HCT116 (cell line): ENCODE data around the gene MAP4K1. TPM values are rescaled to one million over a fixed set of nuclear protein-coding genes. Genes with fewer than 3 reads are reported as not detected.

Source experiments
- ATAC-seq: fragments of 200-7000 bp; cut with Tn5 transposase; 2 replicates; pipeline ENCODE4 v1.9.1; 2020; ENCODE audit warnings: mild to moderate bottlenecking, moderate library complexity
- BruUV-seq: library from RNA; stranded (reverse); fragments of 400-500 nt; replicated peaks from 2 replicates; lab custom pipeline; 2021; lab: Mats Ljungman, UMichigan
- CTCF ChIA-PET: fragments of 300-600 bp; sonication (Branson Sonifier 250); formaldehyde crosslinking; loops from one replicate; lab custom pipeline; 2021; ENCODE audit warnings: antibody characterized with exemption; lab: Charles Lee
- POLR2A ChIA-PET: fragments of 300-600, 350-600 bp; sonication (Branson Sonifier 250); formaldehyde crosslinking; loops from one replicate; lab custom pipeline; 2021; ENCODE audit warnings: antibody characterized with exemption; lab: Charles Lee
- RAD21 ChIA-PET, 2 experiments: fragments of 300-600 bp; sonication (Branson Sonifier 250); formaldehyde crosslinking; loops; one replicate each; lab custom pipeline; 2023; ENCODE audit warnings: low total read pairs in 2 of 2; ENCODE audit not compliant: uncharacterized antibody in 2 of 2, unreplicated experiment in 2 of 2, low non-redundant PET in 1 of 2; lab: Charles Lee
- DNase-seq: peaks from one replicate; pipeline ENCODE4 v3.0.0-alpha.2; 2010; ENCODE audit warnings: low read depth, low spot score
- H2AFZ ChIP-seq: fragments of 200-600 bp; shearing (Covaris generic), sonication (generic); 2 replicates; pipeline ENCODE4 v1.6.1; 2017; ENCODE audit warnings: low read depth, mixed run types, mixed read lengths, antibody characterized with exemption, low read length; ENCODE audit not compliant: poor library complexity, severe bottlenecking
- H3K27ac ChIP-seq: 2 replicates; pipeline ENCODE4 v1.5.1; 2012; ENCODE audit warnings: low read depth, low read length
- H3K27me3 ChIP-seq: fragments of 200-600 bp; sonication (generic); 2 replicates; pipeline ENCODE4 v1.6.1; 2016; ENCODE audit warnings: mixed run types, low read length, mixed read lengths; ENCODE audit not compliant: insufficient read depth
- H3K36me3 ChIP-seq, 2 experiments: fragments of 200-500 bp in 1 of 2; fragments of 200-600 bp in 1 of 2; sonication (Bioruptor generic) in 1 of 2; sonication (generic) in 1 of 2; 2 replicates each; pipeline versions ENCODE4 v1.5.1 to v1.6.1; 2014 to 2016; ENCODE audit warnings: low read length in 2 of 2, inconsistent platforms in 1 of 2, mixed read lengths in 1 of 2, mixed run types in 1 of 2; ENCODE audit not compliant: insufficient read depth in 2 of 2, control insufficient read depth in 1 of 2
- H3K4me1 ChIP-seq, 2 experiments: fragments of 200-600 bp in 1 of 2; sonication (generic) in 1 of 2; 2 replicates each; pipeline versions ENCODE4 v1.5.1 to v1.6.1; 2012 to 2017; ENCODE audit warnings: low read length in 2 of 2, inconsistent platforms in 1 of 2, mild to moderate bottlenecking in 1 of 2, mixed read lengths in 1 of 2, mixed run types in 1 of 2, moderate library complexity in 1 of 2; ENCODE audit not compliant: insufficient read depth in 2 of 2, control insufficient read depth in 1 of 2
- H3K4me2 ChIP-seq: fragments of 200-600 bp; sonication (generic); 2 replicates; pipeline ENCODE4 v1.6.1; 2017; ENCODE audit warnings: mixed run types, low read length, mixed read lengths
- H3K4me3 ChIP-seq, 2 experiments: fragments of 200-600 bp in 1 of 2; sonication (generic) in 1 of 2; replicated peaks in 1 of 2; 2 replicates each; pipeline ENCODE4 v1.5.1; 2011 to 2016; ENCODE audit warnings: low read length in 2 of 2, control low read depth in 1 of 2, low read depth in 1 of 2, mild to moderate bottlenecking in 1 of 2, mixed read lengths in 1 of 2, mixed run types in 1 of 2
- H3K79me2 ChIP-seq: fragments of 200-600 bp; sonication (generic); 2 replicates; pipeline ENCODE4 v1.6.1; 2017; ENCODE audit warnings: mild to moderate bottlenecking, mixed run types, low read length, moderate library complexity, mixed read lengths; ENCODE audit not compliant: insufficient read depth
- H3K9ac ChIP-seq: fragments of 200-600 bp; sonication (generic); 2 replicates; pipeline ENCODE4 v1.6.1; 2016; ENCODE audit warnings: low read length, mixed read lengths
- H3K9me2 ChIP-seq: fragments of 200-600 bp; sonication (generic), shearing (Covaris generic); 2 replicates; pipeline ENCODE4 v1.6.1; 2017; ENCODE audit warnings: mixed run types, mild to moderate bottlenecking, moderate library complexity; ENCODE audit not compliant: insufficient read depth
- H3K9me3 ChIP-seq, 2 experiments: fragments of 200-500 bp in 1 of 2; fragments of 200-600 bp in 1 of 2; sonication (Bioruptor generic) in 1 of 2; sonication (generic) in 1 of 2; 2 replicates each; pipeline ENCODE4 v1.6.1; 2014 to 2017; ENCODE audit warnings: low read length in 2 of 2, mixed read lengths in 2 of 2, inconsistent platforms in 1 of 2, low read depth in 1 of 2, mild to moderate bottlenecking in 1 of 2, mixed run types in 1 of 2, moderate library complexity in 1 of 2; ENCODE audit not compliant: control insufficient read depth in 1 of 2, insufficient read depth in 1 of 2
- H4K20me1 ChIP-seq: fragments of 200-600 bp; sonication (generic), shearing (Covaris generic); 2 replicates; pipeline ENCODE4 v1.6.1; 2017; ENCODE audit warnings: mixed run types, mild to moderate bottlenecking, moderate library complexity; ENCODE audit not compliant: insufficient read depth
- CEBPB ChIP-seq: IDR thresholded peaks from 2 replicates; pipeline ENCODE4 v1.6.1; 2012; ENCODE audit warnings: low read depth
- CTCF ChIP-seq, 3 experiments: fragments of 200-600 bp in 1 of 3; sonication (generic) in 1 of 3; IDR thresholded peaks in 2 of 3; conservative IDR thresholded peaks in 1 of 3; 2 replicates each; pipeline ENCODE4 v1.5.1; 2012 to 2017; ENCODE audit warnings: low read depth in 2 of 3, low read length in 2 of 3, antibody characterized with exemption in 1 of 3, borderline replicate concordance in 1 of 3, control low read depth in 1 of 3, mild to moderate bottlenecking in 1 of 3, mixed read lengths in 1 of 3, mixed run types in 1 of 3, moderate library complexity in 1 of 3; ENCODE audit not compliant: insufficient read depth in 1 of 3
- JUND ChIP-seq: IDR thresholded peaks from 2 replicates; pipeline ENCODE4 v1.6.1; 2012
- POLR2AphosphoS5 ChIP-seq: IDR thresholded peaks from 2 replicates; pipeline ENCODE4 v1.6.1; 2011; ENCODE audit warnings: mild to moderate bottlenecking, low read depth, low read length, moderate library complexity
- intact Hi-C: fragments of 100-400 bp; cut with micrococcal nuclease; formaldehyde crosslinking; loops from 2 replicates; pipeline ENCODE4 v1.10.0; 2022
- total RNA-seq: library from RNA; stranded (reverse); gene quantifications from one replicate; pipeline ENCODE4 v1.2.1, GENCODE V29; 2021; ENCODE audit not compliant: unreplicated experiment

Gene MAP4K1
- total RNA-seq, 1 experiment from 2014 or later, result 9.1 TPM

- no peaks in the 10 kb centered on the region for H3K36me3 ChIP-seq
- no peak overlapping the region for H2AFZ ChIP-seq
- TF ChIP-seq CTCF (IDR thresholded peaks at IDR 0.05 in 2 of 3, conservative IDR thresholded peaks at IDR 0.05 in 1 of 3; ENCODE audit: borderline replicate concordance in 1 of 3, insufficient read depth in 1 of 3, low read depth in 2 of 3, low read length in 2 of 3), result no peak
- H3K9me2 ChIP-seq, result no peaks in the 10 kb centered on the region
- DNase-seq (no peak), ATAC-seq (peak; percentile 45; the same call in 1 of the 2 replicates)
- no peak overlapping the region for H3K27ac ChIP-seq
- BruUV-seq, result no TSS peak
- RAD21 ChIA-PET, result no interaction called here
- H3K4me2 ChIP-seq, result no peak overlapping the region
- no peaks in the 10 kb centered on the region for H3K79me2 ChIP-seq
- H3K9ac ChIP-seq, result no peak overlapping the region
- no peaks in the 10 kb centered on the region for H4K20me1 ChIP-seq
- no peak overlapping the region for H3K4me3 ChIP-seq
- intact Hi-C loops, result no loop called here
- CTCF ChIA-PET, result no interaction called here
- 0 out of 4 replicates have a peak, but pooled peaks cover 0 to 3% of the 10 kb centered on the region in 2 experiments for H3K4me1 ChIP-seq
- no peaks in the 10 kb centered on the region for H3K9me3 ChIP-seq
- no peaks in the 10 kb centered on the region for H3K27me3 ChIP-seq
- POLR2A ChIA-PET, result interaction anchor here (0.8 kb wide), 1 partner anchor 28 kb away, joined by 3 read pairs; no protein-coding TSS in a partner anchor
These were observed 46.1 kb downstream of the MAP4K1 start for GRCh38 chr19:38571682-38572081.

- no peak overlapping the region for H3K9ac ChIP-seq
- H3K4me1 ChIP-seq, result peaks cover 2 to 15% of the 10 kb centered on the region in 2 experiments; a peak in 3 of 4 replicates
- H2AFZ ChIP-seq, result no peak overlapping the region
- no peaks in the 10 kb centered on the region for H4K20me1 ChIP-seq
- intact Hi-C loops, result no loop called here
- DNase-seq (no peak), ATAC-seq (peak; percentile 24; the same call in 1 of the 2 replicates)
- POLR2A ChIA-PET, result interaction anchor here (0.8 kb wide), 1 partner anchor 13 kb away, joined by 3 read pairs; no protein-coding TSS in a partner anchor
- no peaks in the 10 kb centered on the region for H3K36me3 ChIP-seq
- CTCF ChIA-PET, result no interaction called here
- no peaks in the 10 kb centered on the region for H3K79me2 ChIP-seq
- no peak overlapping the region for H3K27ac ChIP-seq
- no peaks in the 10 kb centered on the region for H3K9me2 ChIP-seq
- RAD21 ChIA-PET, result no interaction called here
- no peak for TF ChIP-seq POLR2AphosphoS5
- no peak for TF ChIP-seq JUND
- TF ChIP-seq CEBPB, result no peak
- H3K27me3 ChIP-seq, result no peaks in the 10 kb centered on the region
- H3K4me2 ChIP-seq, result no peak overlapping the region
- no peak overlapping the region for H3K4me3 ChIP-seq
- BruUV-seq, result TSS peak; percentile 94
- H3K9me3 ChIP-seq, result no peaks in the 10 kb centered on the region
These were observed 48.3 kb downstream of the MAP4K1 start for GRCh38 chr19:38569368-38569983.
